HG02885 (cell line): ENCODE data around the gene P3R3URF.

Experiments used
- ATAC-seq: cut with Tn5 transposase; IDR thresholded peaks from one replicate; pipeline ENCODE4 v1.9.1; 2021; ENCODE audit warnings: mild to moderate bottlenecking; ENCODE audit not compliant: unreplicated experiment, poor library complexity

P3R3URF gene

DNA sequence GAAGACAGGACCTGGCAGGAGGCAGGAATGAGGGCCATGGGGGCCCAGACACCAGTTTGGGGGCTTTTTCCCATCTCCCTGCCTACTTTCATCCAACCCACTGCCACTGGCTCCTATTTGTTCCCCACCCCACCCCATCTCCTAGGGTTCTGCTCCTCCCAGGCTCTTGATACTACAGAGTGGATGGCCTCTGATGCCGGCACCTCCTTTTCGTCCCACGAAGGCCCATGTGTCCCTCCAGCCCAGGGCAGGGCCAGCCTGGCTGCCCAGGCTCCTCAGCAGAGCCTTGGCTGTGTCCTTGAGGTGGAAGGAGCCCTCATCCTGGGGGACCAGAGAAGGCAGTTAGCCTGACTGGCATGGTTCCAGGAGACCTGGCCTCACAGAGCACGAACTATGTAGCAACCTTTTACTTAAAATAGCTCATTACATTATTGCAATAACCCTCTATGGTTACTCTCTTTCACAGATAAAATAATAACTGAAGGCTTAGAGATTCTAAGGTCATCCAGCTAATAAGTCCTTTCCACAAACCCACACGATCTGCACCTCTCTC is 18.4 kb upstream of the P3R3URF start:
- ATAC-seq = no peak

DNA sequence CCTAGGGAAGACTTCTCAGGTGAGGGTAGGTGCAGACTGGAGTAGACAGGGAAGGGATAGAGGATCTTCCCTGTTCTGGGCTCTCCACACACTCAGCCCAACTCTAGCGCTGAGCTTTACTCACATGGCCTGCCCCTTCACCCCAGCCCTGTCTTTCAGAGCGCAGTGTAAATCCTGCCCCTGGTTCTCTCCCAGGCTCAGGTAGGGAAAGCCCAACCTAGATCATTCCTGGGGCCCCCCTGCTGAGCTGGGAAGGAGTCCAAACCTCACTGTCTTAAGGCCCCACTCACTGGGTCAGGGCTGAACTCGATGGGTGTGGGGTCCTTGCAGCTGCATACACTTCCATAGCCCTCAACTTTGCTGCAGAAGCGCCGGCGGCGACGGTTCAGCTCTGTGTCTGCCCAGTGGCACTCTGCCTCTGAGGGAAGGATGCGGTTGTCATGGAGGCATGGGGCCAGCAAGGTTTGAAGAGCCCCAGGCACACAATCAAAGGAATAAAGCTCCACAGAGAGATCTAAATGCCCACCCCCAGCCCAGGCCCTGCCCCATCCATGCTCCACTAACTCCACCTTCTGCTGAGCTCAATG is 17.8 kb upstream of the P3R3URF start:
- ATAC-seq = no peak

DNA sequence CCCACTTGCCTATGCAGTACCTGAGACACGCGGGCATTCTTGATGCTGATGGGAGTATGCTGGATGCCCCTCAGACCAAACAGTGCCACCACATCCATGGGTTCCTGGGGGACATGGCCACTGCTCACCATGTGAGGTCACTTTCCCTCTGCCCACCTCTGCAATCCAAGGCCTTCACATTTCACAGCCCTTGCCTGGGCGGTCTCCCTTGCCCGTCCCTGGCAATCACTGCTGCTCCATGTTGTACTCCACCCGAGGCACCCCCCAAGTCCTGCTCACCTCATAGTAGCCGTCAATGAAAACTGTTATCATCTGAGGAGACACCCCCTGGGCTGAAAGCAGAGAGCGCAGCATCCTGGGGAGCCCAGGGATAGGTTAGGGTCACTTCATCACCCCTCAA is 17.0 kb upstream of the P3R3URF start:
- no peak for ATAC-seq

DNA sequence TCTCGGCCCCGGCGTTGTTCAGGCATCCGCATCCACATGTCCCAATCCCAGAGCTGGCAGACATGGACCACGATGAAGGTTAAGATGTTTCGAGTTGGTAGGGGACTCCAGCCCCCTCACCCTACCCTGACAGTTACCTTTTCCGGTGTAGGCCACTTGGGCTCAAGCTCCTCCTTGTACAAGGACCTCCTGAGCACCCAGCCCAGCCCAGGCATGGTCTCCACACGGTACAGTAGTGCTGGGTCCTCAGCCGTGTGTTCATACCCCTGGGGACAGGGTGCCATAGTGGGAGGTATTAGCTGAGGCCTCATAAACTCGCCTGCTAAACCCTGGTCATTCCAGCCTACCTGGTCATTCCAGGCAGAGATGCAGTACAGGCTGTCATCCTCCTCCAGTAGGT is 15.9 kb upstream of the P3R3URF start:
- ATAC-seq = no peak

DNA sequence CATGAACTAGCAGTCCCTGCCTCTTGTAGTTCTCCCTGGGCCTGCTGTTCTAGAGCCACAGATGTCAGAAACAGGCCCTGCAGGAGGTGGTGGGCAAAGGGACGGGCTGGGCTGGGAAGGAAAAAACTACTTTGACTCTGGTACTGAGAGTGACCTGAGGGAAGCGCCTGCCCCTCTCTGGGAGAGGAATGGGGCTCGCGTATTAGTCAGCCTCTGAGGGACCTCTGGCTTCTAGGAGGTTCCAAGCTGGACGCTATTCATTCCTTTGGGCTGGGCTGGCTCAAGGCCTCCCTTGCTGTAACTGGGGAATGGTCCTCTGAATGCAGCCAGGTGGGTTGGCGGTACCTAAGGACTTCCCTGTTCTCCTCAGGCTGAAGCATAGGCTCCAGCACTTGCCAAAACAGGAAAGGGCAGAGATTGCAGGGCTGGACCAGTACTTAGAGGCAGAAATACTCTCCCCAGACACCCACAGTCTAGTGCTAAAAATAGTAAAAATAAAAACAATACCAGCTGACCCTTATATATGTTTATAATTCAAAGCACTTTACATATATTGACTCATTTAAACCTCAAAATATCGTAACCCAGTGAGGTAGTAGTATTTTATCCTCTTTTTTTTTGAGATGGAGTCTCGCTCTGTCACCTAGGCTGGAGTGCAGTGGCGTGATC is 14.9 kb upstream of the P3R3URF start:
- ATAC-seq = no peak

DNA sequence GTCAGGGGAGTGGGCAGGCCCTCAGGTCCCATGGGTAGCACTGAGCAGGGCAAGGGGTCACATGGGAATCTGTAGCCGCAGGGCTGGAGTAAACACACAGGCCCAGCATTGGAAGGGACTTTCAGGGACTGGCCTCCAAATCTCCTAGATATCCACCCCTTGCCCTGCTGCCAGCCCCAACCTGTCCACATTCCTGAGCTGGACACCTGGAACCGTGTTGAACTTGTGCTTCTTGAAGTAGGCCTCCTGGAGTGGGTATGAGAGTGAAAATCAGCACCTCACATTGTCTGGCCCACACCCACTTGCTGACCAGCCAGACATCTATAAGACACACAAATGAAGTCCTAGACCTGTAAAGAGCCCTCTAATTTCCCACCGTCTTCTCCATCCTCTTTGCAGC is 14.3 kb upstream of the P3R3URF start:
- ATAC-seq = no peak

DNA sequence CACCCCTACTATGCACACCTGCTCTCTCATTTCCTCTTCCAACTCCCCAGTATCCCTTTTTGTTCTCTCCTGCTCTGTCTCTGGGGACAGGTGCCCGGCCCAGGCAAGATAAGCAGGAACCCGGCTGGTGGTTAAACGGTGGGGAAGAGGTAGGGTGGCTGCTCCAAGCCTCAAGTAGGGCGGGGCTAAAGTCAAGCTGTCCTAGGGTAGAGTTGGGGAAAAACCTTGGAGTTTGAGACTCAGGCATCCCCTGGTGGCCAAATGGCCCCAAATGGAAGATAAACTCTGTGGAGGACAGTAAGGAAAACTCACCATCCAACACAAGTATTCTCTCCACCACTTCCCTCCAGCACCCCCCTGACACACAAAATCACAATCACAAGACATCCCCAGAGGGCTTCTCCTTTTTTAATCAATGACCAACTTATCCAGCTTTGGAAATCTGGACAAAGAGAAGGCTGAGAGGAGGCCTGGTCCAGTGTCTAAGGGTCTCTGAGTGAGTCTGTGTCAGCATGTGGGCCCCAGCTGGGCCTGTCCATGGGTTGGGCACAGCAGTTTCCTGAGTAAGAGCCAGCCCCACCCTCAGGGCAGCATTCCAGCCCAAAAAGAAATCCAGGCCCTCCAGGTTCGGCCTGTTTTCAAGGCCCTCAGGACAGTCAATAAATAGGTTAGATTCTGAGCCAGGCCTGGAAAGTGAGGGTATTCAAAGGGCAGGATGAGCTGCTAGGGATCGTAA is 12.2 kb upstream of the P3R3URF start:
- ATAC-seq = no peak

DNA sequence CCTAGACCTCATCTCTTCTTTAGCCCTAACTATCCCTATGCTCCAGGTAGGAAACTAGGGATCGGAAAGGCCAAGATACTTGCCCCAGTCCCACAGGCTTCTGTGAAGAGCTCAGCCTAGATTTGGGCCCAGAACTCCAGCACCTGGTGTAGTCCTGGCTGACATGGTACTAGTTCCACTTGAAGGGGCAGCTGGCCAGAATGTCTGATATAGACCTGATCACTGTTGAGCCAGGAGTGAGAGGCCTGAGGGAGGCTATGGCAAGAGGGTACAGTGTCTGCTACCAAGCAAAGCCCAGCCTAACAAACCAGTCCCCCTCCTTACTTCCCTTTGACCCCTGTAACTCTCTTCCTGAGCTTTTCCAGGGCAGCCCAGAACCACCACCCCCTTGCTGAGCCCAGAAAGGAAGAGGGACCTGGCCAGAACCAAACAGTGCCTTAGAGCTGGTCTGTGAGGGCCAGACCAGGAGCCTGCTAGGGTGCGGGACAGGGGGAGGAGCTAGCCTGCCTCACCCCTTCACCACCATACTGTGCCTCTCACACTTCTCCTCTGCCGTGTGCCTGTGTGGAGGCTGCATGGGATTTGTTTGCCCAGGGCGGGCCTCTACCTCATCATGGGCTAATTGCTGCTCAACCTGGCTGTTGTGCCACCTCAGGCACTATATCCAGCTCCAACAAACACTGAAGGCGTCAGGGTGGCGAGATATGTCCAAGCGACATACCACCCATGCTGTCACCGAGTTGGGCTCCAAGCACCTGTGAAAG is 11.0 kb upstream of the P3R3URF start:
- ATAC-seq = no peak

DNA sequence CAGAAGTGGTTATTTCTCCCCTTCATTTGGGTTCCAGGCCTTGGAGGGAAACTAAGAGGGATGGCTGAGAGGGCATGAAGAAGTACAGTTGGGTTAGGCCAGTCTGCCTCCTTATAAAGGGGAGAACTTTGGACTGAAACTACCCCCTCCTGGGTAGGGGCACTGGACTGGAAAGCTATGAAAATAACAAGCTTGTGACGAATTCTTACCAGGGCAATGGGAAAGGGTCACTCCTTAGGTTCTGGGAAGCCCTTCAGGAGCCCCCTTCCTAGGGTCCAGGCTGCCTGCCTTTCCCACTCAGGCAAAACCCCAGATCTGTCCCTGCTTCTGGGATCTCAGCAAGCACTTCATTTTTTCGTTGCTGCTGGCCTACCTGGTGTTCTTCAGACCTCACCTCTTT is 9.8 kb upstream of the P3R3URF start:
- no peak for ATAC-seq

DNA sequence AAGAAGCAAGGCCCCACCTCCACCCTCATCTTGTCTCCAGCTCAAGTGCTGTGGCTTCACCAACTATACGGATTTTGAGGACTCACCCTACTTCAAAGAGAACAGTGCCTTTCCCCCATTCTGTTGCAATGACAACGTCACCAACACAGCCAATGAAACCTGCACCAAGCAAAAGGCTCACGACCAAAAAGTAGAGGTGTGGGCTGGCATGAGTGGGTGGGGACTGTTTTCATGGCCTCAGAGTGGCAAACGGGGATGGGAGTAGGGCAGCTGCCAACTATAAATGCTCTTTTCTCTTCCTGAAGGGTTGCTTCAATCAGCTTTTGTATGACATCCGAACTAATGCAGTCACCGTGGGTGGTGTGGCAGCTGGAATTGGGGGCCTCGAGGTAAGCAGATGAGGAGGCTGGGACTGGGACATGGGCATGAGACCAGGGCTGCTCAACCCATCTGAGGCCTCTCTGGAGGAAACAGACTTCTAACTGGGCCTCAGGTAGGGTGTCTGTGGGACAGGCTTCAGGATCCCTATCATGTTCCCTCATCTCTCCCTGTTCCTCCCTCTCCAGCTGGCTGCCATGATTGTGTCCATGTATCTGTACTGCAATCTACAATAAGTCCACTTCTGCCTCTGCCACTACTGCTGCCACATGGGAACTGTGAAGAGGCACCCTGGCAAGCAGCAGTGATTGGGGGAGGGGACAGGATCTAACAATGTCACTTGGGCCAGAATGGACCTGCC is 8.8 kb upstream of the P3R3URF start:
- ATAC-seq = no peak

DNA sequence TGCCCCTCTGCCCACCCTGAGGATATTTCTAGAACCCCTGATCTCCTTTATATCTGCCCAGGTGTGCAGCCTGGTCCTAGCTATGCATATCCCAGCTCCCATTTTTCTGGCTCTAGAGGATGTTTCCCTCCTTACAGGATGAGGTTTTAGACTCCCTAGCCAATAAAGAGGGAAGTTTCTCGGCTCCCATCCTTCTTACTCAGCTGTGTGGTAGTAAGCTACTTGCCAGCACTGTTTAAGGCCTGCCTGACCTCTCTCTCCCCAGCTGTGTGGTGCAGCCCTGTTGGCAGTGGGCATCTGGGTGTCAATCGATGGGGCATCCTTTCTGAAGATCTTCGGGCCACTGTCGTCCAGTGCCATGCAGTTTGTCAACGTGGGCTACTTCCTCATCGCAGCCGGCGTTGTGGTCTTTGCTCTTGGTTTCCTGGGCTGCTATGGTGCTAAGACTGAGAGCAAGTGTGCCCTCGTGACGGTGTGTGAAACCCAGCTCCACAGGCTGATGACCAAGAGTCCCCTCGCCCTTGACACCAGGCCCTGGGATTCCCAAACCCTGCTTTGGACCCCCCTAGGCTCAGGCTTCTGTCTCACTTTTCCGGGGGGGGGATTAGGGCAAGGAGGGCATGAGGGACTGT is 7.8 kb upstream of the P3R3URF start:
- ATAC-seq = no peak

DNA sequence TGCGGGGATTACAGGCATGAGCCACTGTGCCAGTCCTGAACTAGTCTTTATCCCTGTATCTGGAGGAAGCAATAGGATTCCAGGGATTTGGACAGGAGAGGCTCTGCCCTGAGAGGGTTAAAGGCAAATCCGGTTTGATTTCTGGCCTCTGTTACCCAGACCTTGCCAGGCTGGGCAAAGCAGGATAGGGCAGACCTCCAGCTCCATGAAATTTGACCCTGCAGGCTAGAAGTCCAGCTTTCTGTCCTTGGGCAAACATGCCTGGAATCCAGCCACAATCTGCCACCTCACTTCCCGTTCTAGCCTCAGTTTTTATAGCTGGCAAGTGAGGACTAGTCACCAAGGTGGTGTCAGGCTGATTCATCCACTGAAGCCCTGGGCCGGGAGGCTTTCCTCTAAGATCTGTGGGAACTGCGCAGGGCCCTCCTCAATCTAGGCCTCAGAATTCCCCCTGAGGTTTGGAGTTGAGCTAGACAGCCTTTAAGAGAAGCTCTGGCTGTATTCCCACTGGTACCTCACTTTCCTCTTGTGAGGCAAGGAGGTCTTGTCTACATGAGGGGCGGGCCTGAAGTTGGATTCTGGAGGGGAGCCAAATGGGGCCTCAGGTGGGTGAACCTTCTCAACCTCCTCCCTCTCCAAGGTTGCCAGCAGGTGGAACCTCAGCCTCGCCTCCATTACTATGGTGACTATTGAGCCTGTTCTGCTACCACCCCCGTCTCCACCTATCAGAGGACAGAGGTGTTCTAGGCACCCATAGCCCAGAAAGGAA is 7.0 kb upstream of the P3R3URF start:
- no peak for ATAC-seq

DNA sequence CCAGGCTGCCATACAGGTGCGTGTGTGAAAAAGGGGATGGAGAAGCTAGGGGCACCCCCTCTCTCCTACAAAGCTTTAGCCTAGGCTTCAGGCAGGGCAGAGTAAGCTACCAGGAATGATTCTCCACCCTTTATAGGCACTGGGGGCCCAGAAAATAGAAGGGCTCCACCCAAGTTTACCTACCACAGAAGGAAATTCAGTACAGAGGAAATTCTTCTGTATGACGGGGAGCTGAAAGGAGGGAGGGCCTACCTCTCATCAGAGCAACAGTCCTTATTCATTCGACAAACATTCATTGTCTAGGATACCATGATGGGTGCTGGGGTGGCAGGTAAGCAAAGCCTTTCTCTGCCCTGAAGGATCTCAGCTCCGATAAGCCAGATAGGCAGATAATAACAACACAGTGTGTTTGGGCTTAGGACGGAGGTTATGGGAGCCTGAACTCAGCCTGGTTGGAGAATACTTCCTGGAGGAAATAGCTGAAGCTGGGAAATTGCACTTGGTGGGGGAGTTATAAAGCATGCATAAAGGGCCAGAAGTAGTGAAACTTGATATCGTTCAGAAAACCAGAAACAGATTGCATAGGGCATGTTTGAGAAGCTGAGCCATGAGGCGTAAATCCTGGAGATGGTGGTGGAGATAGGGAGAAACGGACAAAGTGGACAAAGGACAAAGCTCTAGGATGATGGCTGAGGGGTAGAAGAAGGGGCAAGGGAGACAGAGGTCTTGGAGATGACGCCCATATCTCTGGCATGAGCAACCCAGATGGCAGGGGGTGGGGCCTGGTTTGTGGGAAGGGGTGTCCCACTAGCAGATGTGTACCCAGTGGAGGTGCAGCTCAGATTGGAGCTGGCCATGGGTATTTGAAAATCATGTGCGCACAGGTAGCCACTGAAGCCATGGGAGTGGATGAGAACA is 5.3 kb upstream of the P3R3URF start:
- no peak for ATAC-seq

DNA sequence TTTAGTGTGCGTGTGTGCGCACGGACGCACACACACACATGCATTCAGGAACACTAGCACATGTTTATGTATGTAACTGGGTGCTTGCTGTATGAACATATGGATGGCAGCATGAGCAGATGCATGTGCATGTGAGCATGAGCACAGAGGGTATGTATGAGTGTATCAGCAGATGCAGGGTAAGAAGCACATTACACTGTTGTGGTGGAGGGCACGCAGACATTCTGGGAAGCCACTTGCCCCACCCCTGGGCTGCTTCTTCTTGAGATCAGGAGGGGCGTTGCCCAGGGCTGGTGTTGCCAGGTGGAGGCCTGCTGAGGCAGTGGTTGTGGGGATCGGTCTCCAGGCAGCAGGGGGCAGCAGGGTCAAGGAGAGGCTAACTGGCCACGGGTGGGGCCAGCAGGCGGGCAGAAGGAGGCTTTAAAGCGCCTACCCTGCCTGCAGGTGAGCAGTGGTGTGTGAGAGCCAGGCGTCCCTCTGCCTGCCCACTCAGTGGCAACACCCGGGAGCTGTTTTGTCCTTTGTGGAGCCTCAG is 3.9 kb upstream of the P3R3URF start:
- ATAC-seq = no peak

DNA sequence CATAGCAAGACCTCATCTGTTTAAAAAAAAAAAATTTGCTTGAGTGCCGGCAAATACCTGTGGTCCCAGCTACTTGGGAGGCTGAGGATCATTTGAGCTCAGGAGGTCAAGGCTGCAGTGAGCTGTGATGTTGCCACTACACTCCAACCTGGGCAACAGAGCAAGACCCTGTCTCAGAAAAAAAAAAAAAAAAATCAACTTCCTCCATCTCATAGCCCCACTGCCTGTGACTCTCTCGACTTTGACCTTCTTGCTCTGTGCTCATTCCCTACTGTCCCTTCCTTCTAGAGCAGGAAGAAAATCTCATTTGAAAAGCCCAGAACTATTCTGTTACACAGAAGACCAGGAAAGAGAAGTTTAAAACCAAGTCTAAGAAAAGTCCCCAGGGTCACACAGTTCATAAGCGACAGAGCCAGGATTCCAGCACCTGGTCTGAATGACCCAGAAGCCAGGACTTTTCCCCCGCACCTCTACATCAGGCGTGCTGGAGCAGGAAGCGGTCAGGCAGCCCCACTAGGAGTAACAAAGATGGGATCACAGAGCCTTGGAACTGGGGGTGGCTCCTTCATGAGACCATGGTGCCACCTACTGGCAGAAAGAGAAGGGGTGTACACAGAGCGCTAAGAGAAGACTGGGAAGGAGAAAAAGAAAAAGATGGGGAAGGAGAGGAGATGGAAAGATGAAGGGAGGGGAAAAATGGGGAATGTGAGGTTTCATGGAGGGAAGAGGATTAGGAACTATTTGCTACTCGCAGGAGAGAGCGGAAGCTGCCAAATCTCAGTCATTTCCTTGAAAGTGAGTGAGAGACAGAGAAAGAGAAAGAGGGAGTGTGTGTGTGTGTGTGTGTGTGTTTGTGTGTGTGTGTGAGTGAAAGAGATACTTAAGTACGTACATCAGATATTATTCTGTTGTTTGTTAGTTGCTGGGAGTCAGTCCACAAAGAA is 3.1 kb upstream of the P3R3URF start:
- ATAC-seq = no peak

DNA sequence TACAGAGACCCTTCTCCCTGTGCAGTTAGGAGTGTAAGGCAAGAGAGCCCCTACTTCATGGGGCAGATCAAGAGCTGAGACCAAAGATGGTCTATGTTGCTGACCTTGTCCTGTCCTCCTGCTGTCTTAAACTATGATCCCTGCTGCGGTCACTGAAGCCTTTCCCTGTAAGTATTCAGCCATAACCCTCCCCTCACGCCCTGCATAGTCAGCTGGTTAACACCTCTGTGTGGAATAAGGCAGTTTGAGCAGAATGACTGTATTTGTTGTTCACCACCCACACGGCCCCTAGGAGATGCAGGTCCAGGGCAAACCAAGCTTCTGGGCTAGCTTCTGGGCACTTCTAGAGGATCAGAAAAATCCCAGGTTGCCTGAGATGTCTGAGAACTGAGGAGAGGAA is 1.0 kb downstream of the P3R3URF start:
- ATAC-seq = no peak
